K562 (cell line): Measurements from ENCODE around the gene HSF4. TPM values are rescaled to one million over a fixed set of nuclear protein-coding genes. Genes with fewer than 3 reads are reported as not detected.

ENCODE experiments used
- ATAC-seq: fragments of 200-7000 bp; cut with Tn5 transposase; 3 replicates; pipeline ENCODE4 v1.9.1; 2020; ENCODE audit warnings: moderate library complexity
- BruUV-seq: library from RNA; stranded (reverse); fragments of 400-500 nt; replicated peaks from 2 replicates; lab custom pipeline; 2021; lab: Mats Ljungman, UMichigan
- CTCF ChIA-PET: fragments of 300-600 bp; formaldehyde crosslinking; extraction: SDS; loops from one replicate; lab custom pipeline; 2021; ENCODE audit warnings: low intra/inter-chr PET ratio; lab: Yijun Ruan, JAX
- POLR2A ChIA-PET: fragments of 300-600, 350-650 bp; sonication (Branson Sonifier 250); formaldehyde crosslinking; extraction: SDS; loops from one replicate; lab custom pipeline; 2021; ENCODE audit warnings: antibody characterized with exemption, inconsistent platforms; lab: Yijun Ruan, JAX
- DNase-seq, 4 experiments: peaks; one replicate each; pipeline versions ENCODE4 v3.0.0 to v3.0.0-alpha.2; 2011 to 2018; ENCODE audit warnings: low spot score in 3 of 4, mixed read lengths in 3 of 4; ENCODE audit errors: extremely low read depth in 1 of 4
- FAIRE-seq: peaks from 2 replicates; lab custom pipeline; 2011; peaks lifted over from hg19 to GRCh38; lab: Jason Lieb, UNC
- H2AFZ ChIP-seq: 2 replicates; pipeline ENCODE4 v1.6.0; 2011; ENCODE audit warnings: low read depth, low read length, control low read depth, inconsistent platforms
- H3K27ac ChIP-seq: fragments of 200-600 bp; 3 replicates; pipeline ENCODE4 v1.8.0; 2011; ENCODE audit warnings: low read depth, mild to moderate bottlenecking, control low read depth, inconsistent platforms, low read length, moderate library complexity, mixed read lengths; ENCODE audit errors: extremely low read depth
- H3K27me3 ChIP-seq, 2 experiments: fragments of 300-600 bp in 1 of 2; 2 replicates in 1 of 2; 3 replicates in 1 of 2; pipeline versions ENCODE4 v1.6.0 to v1.8.0; 2011; ENCODE audit warnings: inconsistent platforms in 2 of 2, low read length in 2 of 2, mild to moderate bottlenecking in 1 of 2, mixed read lengths in 1 of 2, moderate library complexity in 1 of 2; ENCODE audit not compliant: control insufficient read depth in 2 of 2, insufficient read depth in 2 of 2
- H3K36me3 ChIP-seq: fragments of 300-600 bp; 3 replicates; pipeline ENCODE4 v1.8.0; 2011; ENCODE audit warnings: mild to moderate bottlenecking, low read length, inconsistent platforms; ENCODE audit not compliant: control insufficient read depth, insufficient read depth
- H3K4me1 ChIP-seq, 2 experiments: fragments of 200-600 bp in 1 of 2; replicated peaks in 1 of 2; 2 replicates in 1 of 2; 3 replicates in 1 of 2; pipeline versions ENCODE4 v1.5.1 to v1.8.0; 2011; ENCODE audit warnings: inconsistent platforms in 2 of 2, low read length in 2 of 2, mild to moderate bottlenecking in 1 of 2, mixed read lengths in 1 of 2, moderate library complexity in 1 of 2; ENCODE audit not compliant: control insufficient read depth in 2 of 2, insufficient read depth in 2 of 2
- H3K4me2 ChIP-seq: 2 replicates; pipeline ENCODE4 v1.6.1; 2011; ENCODE audit warnings: low read length, control low read depth, inconsistent platforms, mixed read lengths; ENCODE audit not compliant: insufficient read depth
- H3K4me3 ChIP-seq: fragments of 200-600 bp; sonication (generic), shearing (Covaris generic); 2 replicates; pipeline ENCODE4 v1.5.1; 2016; ENCODE audit warnings: control low read depth, inconsistent platforms
- H3K79me2 ChIP-seq: fragments of 200-600 bp; 3 replicates; pipeline ENCODE4 v1.8.0; 2011; ENCODE audit warnings: low read length, inconsistent platforms; ENCODE audit not compliant: control insufficient read depth, insufficient read depth
- H3K9ac ChIP-seq, 2 experiments: 2 replicates each; pipeline versions ENCODE4 v1.6.0 to v1.6.1; 2011; ENCODE audit warnings: low read depth in 2 of 2, low read length in 2 of 2, control low read depth in 1 of 2, inconsistent platforms in 1 of 2, mild to moderate bottlenecking in 1 of 2, mixed read lengths in 1 of 2; ENCODE audit not compliant: insufficient read depth in 1 of 2
- H3K9me1 ChIP-seq: one replicate; pipeline ENCODE4 v1.6.0; 2011; ENCODE audit warnings: inconsistent platforms, mild to moderate bottlenecking, low read length, moderate library complexity; ENCODE audit not compliant: control insufficient read depth, insufficient read depth
- H3K9me3 ChIP-seq: replicated peaks from 2 replicates; pipeline ENCODE4 v1.5.1; 2011; ENCODE audit warnings: low read depth, low read length, inconsistent platforms; ENCODE audit not compliant: control insufficient read depth, insufficient read depth
- H4K20me1 ChIP-seq: replicated peaks from 2 replicates; pipeline ENCODE4 v1.6.1; 2011; ENCODE audit warnings: low read length, inconsistent platforms, mixed read lengths; ENCODE audit not compliant: control insufficient read depth, insufficient read depth
- ASH1L ChIP-seq: fragments of 450-650 bp; IDR thresholded peaks from 2 replicates; pipeline ENCODE4 v1.6.1; 2018; ENCODE audit warnings: borderline replicate concordance, mild to moderate bottlenecking, low read depth; ENCODE audit not compliant: partially characterized antibody
- BCOR ChIP-seq: fragments of 450-650 bp; IDR thresholded peaks from 2 replicates; pipeline ENCODE4 v1.6.1; 2016
- BRD9 ChIP-seq: fragments of 450-650 bp; IDR thresholded peaks from 2 replicates; pipeline ENCODE4 v1.6.1; 2018; ENCODE audit warnings: low read depth; ENCODE audit not compliant: partially characterized antibody
- DPF2 ChIP-seq: fragments of 450-650 bp; IDR thresholded peaks from 2 replicates; pipeline ENCODE4 v1.6.1; 2016
- E2F1 ChIP-seq: sonication (generic); formaldehyde crosslinking; IDR thresholded peaks from 2 replicates; pipeline ENCODE4 v1.8.1; 2023; ENCODE audit warnings: mild to moderate bottlenecking, missing genetic modification reagents, moderate library complexity
- HDGF ChIP-seq: fragments of 450-650 bp; IDR thresholded peaks from 2 replicates; pipeline ENCODE4 v1.6.1; 2016
- JUN ChIP-seq, 2 experiments: sonication (generic) in 1 of 2; formaldehyde crosslinking in 1 of 2; IDR thresholded peaks; 2 replicates each; pipeline versions ENCODE4 v1.6.1 to v1.8.0; 2012 to 2022; ENCODE audit warnings: borderline replicate concordance in 2 of 2, mild to moderate bottlenecking in 2 of 2, improper control_type of control experiment in 1 of 2, low read depth in 1 of 2, low read length in 1 of 2, missing genetic modification reagents in 1 of 2
- PHF20 ChIP-seq: fragments of 450-650 bp; IDR thresholded peaks from 2 replicates; pipeline ENCODE4 v1.6.1; 2018; ENCODE audit not compliant: partially characterized antibody
- RBM15 ChIP-seq: fragments of 200-400 bp; formaldehyde crosslinking; IDR thresholded peaks from 2 replicates; pipeline ENCODE4 v1.6.1; 2018; ENCODE audit warnings: mild to moderate bottlenecking, low read length, moderate library complexity; ENCODE audit not compliant: insufficient read depth
- SMARCE1 ChIP-seq: fragments of 450-650 bp; IDR thresholded peaks from 2 replicates; pipeline ENCODE4 v1.7.1; 2016; ENCODE audit warnings: mild to moderate bottlenecking
- ZEB2 ChIP-seq: fragments of 450-650 bp; IDR thresholded peaks from 2 replicates; pipeline ENCODE4 v1.6.1; 2016
- ZNF253 ChIP-seq: fragments of 250-450 bp; sonication (Bioruptor Pico); conservative IDR thresholded peaks from 2 replicates; pipeline ENCODE4 v1.6.1; 2021; ENCODE audit warnings: mild to moderate bottlenecking
- WGBS: fragments of 100-300 bp; shearing (Covaris generic); methylation state at CpG from one replicate; pipeline ENCODE4 v1.1.6; 2016; ENCODE audit warnings: low coverage, mixed read lengths; ENCODE audit not compliant: insufficient coverage; ENCODE audit errors: missing lambda C conversion rate; 5-methylcytosine and 5-hydroxymethylcytosine counted together
- in situ Hi-C: fragments of 300-500 bp; cut with MboI; formaldehyde crosslinking; loops from 4 replicates; pipeline ENCODE4 v1.15.0; 2018; ENCODE audit warnings: inconsistent platforms, mixed read lengths
- intact Hi-C: fragments of 100-400 bp; cut with micrococcal nuclease; formaldehyde crosslinking; loops from 2 replicates; pipeline ENCODE4 v1.14.2; 2022
- polyA plus RNA-seq, 8 experiments: library from polyadenylated mRNA; depleted of rRNA in 4 of 8; stranded (reverse) in 5 of 8; unstranded in 3 of 8; fragments of >200 nt; fragmentation: Nextera tagmentation in 2 of 8; fragmentation: Illumina TruSeq in 1 of 8; extraction: Ambion mirVana in 2 of 8; extraction: Trizol in 1 of 8; gene quantifications; 2 replicates each; pipeline versions ENCODE4 v1.2.1 to v1.2.3, GENCODE V29; 2011 to 2014; ENCODE audit warnings: inconsistent platforms in 1 of 8, missing spikeins in 1 of 8
- total RNA-seq, 7 experiments: library from RNA; depleted of rRNA in 6 of 7; stranded (reverse); fragments of >200 nt in 6 of 7; fragmentation: Illumina TruSeq in 2 of 7; extraction: Trizol in 2 of 7; gene quantifications; 2 replicates each; pipeline versions ENCODE4 v1.2.1 to v1.2.3, GENCODE V29; 2011 to 2021; ENCODE audit warnings: low replicate concordance in 1 of 7
- TF ChIP-seq, protein P1 (sequence below), 2 experiments: fragments of 450-650 bp in 1 of 2; sonication (generic) in 1 of 2; formaldehyde crosslinking in 1 of 2; IDR thresholded peaks in 1 of 2; conservative IDR thresholded peaks in 1 of 2; 2 replicates each; pipeline versions ENCODE4 v1.6.1 to v1.8.1; 2016 to 2023; ENCODE audit warnings: mild to moderate bottlenecking in 2 of 2, moderate library complexity in 2 of 2, inconsistent platforms in 1 of 2, missing genetic modification reagents in 1 of 2
- TF ChIP-seq, protein P2 (sequence below): sonication (generic); formaldehyde crosslinking; IDR thresholded peaks from 2 replicates; pipeline ENCODE4 v1.8.1; 2023; ENCODE audit warnings: mild to moderate bottlenecking, missing genetic modification reagents

Gene HSF4
- total and polyA plus RNA-seq, 9 of the 15 experiments (the other 6 are each of a cell fraction or from before 2014, with no cell fraction given): 0.50 to 35.4 (median 8.8) TPM; not detected in 1

GRCh38 chr16:67190448-67191399 is 26.2 kb downstream of the HSF4 start (continued):
- TF ChIP-seq, protein P1, sequence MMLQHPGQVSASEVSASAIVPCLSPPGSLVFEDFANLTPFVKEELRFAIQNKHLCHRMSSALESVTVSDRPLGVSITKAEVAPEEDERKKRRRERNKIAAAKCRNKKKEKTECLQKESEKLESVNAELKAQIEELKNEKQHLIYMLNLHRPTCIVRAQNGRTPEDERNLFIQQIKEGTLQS (IDR thresholded peaks at IDR 0.05): peak; percentile 85
- TF ChIP-seq, protein P1 (CRISPR knock-in tag; conservative IDR thresholded peaks at IDR 0.05): no peak
- TF ChIP-seq PHF20 (no peak), JUN (IDR thresholded peaks at IDR 0.05; ENCODE audit: borderline replicate concordance, low read depth, low read length) (peak; percentile 60; the same call in 1 of the 2 replicates), JUN (CRISPR knock-in tag; IDR thresholded peaks at IDR 0.05; ENCODE audit: borderline replicate concordance) (no peak)

DNA sequence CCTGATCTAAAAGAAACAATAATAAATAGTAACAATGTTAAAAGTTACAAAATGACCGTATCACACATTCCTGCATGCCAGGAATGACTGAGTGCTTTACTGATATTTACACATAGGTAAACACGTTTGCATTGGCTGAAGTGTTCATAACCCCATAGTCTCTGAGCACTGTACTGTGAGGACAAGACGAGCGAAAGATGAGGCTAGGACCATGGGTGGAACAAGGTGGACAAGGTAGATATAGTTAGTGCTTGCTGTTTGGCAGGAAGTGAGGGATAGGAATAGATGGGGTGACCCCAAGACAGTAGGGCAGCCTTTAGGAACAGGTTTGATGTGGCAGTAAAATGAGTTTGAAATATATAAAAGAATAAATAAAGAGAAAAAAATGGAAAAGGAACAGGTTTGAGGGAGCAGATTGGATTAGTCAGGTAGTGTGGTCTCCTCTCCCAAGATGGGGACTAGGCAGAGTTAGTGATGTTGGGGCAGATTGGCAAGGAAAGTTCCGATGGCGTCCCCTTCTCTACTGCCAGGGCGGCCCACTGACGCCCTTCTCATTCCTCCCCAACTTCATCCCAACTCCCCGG is 27.0 kb downstream of the HSF4 start:
- no peaks in the 10 kb centered on the region for H3K9me3 ChIP-seq
- FAIRE-seq: no peak
- peak overlapping the region; percentile 50; the same call in 2 of the 3 replicates for H3K27ac ChIP-seq
- WGBS: 6% methylated on average over 9 of the region's 9 CpGs
- H3K4me2 ChIP-seq: peak overlapping the region; percentile 97
- no TSS peak for BruUV-seq
- ATAC-seq: peak; percentile 12
- peaks cover 38% of the 10 kb centered on the region for H3K36me3 ChIP-seq
- peaks cover 38 to 72% of the 10 kb centered on the region in 2 experiments for H3K4me1 ChIP-seq
- H3K4me3 ChIP-seq: peak overlapping the region; percentile 83
- CTCF ChIA-PET: no interaction called here
- TF ChIP-seq ZEB2 (0 out of 2 replicates have a peak, but pooled peaks have one; percentile 35), DPF2 (peak; percentile 12; the same call in 1 of the 2 replicates), BCOR (0 out of 2 replicates have a peak, but pooled peaks have one; percentile 8), RBM15 (no peak), HDGF (0 out of 2 replicates have a peak, but pooled peaks have one; percentile 52), SMARCE1 (0 out of 2 replicates have a peak, but pooled peaks have one; percentile 22), BRD9 (peak; percentile 56), E2F1 (CRISPR knock-in tag) (no peak), ZNF253 (CRISPR knock-in tag) (no peak), ASH1L (no peak)
- TF ChIP-seq, protein P2, sequence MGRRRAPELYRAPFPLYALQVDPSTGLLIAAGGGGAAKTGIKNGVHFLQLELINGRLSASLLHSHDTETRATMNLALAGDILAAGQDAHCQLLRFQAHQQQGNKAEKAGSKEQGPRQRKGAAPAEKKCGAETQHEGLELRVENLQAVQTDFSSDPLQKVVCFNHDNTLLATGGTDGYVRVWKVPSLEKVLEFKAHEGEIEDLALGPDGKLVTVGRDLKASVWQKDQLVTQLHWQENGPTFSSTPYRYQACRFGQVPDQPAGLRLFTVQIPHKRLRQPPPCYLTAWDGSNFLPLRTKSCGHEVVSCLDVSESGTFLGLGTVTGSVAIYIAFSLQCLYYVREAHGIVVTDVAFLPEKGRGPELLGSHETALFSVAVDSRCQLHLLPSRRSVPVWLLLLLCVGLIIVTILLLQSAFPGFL (CRISPR knock-in tag): 0 out of 2 replicates have a peak, but pooled peaks have one; percentile 31
- no peak for DNase-seq
- no peaks in the 10 kb centered on the region for H4K20me1 ChIP-seq
- H3K9ac ChIP-seq: peak overlapping the region in 1 of 2 experiments; percentile 24; a peak in 3 of 4 replicates
- intact Hi-C loops (loop anchor here (5.0 kb wide), 1 partner anchor 36 kb away; the partner anchor contains the start of gene TMEM208), in situ Hi-C loops (no loop called here)
- peak overlapping the region; percentile 88 for H2AFZ ChIP-seq
- POLR2A ChIA-PET: interaction anchor here (0.7 to 1.0 kb wide), 2 partner anchors 15 to 171 kb away, joined by 3 read pairs; no protein-coding TSS in a partner anchor
- H3K79me2 ChIP-seq: peaks cover 46% of the 10 kb centered on the region
- no peaks in the 10 kb centered on the region for H3K27me3 ChIP-seq
- no peaks in the 10 kb centered on the region for H3K9me1 ChIP-seq
